ENCODE measurements around the gene B4GALT1. TPM values are rescaled to one million over a fixed set of nuclear protein-coding genes. Genes with fewer than 3 reads are reported as not detected.

B4GALT1 gene
- total RNA-seq, 1 donor from 2014 or later, result 21.3 TPM

DNA sequence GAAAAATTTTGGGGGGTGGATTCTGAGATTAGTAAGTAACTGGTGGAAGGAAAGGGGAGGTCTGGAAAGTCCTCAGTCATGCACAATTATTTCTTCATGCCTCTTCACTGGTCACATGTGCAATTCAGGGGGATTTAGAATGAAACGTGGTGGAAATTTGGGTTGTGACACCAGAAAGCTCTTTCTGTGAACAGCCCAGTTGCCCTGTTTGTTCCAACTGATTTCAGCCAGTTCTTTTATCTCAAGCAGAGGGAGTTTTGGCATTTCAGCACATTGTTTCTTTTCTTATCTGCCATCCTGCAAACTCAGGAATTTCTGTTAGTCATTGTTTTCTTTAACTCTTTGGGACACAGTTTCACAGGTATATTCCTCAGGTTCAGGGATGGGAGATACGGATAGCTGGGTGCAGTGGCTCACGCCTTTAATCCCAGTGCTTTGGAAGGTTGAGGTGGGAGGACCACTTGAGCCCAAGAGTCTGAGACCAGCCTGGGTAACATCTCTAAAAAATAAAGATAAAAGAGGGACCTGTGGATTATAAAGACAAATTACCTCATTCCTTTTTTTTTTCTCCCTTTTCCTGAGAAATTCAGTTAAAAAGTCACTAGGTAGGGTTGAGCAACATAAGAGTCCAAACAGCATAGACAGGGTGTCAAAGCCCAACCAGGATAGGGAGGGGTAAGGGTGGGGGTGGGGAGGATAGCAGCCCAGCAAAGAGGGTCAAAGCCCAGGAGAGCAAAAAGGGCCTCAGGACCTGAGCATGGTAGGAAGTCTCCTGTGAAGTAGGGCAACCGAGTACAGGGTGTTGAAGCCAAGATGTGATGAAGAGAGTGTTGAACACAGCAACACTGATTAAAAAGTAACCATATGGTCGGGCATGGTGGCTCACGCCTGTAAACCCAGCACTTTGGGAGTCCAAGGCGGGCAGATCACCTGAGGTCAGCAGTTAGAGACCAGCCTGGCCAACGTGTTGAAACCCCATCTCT, 5.4 kb upstream of the B4GALT1 start:
- TF ChIP-seq, protein P1, sequence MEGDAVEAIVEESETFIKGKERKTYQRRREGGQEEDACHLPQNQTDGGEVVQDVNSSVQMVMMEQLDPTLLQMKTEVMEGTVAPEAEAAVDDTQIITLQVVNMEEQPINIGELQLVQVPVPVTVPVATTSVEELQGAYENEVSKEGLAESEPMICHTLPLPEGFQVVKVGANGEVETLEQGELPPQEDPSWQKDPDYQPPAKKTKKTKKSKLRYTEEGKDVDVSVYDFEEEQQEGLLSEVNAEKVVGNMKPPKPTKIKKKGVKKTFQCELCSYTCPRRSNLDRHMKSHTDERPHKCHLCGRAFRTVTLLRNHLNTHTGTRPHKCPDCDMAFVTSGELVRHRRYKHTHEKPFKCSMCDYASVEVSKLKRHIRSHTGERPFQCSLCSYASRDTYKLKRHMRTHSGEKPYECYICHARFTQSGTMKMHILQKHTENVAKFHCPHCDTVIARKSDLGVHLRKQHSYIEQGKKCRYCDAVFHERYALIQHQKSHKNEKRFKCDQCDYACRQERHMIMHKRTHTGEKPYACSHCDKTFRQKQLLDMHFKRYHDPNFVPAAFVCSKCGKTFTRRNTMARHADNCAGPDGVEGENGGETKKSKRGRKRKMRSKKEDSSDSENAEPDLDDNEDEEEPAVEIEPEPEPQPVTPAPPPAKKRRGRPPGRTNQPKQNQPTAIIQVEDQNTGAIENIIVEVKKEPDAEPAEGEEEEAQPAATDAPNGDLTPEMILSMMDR (IDR thresholded peaks at IDR 0.05; ENCODE audit: insufficient read depth, low read length, severe bottlenecking), result no peak
- FAIRE-seq, result no peak
- peak; percentile 75 for DNase-seq (ENCODE audit: low read depth)

DNA sequence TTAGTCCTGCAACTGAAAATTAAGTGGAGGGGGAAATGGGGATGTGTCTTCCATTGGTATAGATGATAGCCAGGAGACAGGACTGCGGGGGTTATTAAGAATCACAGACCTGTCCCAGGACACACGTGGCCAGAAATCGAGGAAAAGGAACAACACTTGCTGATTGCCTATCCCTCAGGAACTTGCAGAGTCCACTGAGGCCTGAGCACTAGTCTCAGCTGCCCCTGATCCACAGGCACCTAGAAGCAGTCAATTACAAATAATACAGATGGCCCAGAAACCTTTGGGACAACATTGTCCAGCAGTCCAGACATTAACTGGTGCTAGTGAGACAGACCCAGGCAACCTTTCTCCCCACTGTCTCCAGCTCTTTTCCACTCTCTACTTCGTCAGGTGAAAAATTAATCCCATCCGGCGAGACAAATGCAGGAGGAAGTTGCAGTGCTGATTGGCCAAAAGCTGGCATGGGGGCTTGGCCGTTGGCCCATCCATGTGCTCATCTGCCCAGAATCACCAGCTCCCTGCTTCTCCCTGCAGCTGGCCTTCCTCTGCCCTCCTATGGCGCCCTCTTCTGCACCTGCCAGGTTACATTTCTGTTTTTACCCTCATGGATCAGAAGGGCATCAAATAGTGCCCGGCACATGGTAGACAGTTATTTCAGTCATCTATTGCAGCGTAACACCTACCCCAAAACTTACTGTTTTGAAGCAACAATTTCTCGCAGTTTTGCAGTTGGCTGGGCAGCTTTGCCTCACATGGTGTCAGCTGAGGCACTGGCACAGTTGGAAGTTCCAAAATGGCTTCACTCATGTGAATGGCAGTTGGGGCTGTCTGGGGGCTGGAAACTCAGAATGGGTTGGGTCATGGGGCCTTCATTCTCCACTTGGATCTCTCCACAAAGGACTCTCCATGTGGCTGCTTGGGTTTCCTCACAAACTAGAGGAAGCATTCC, 3.6 kb upstream of the B4GALT1 start:
- Histone ChIP-seq H3K27me3 (ENCODE audit: control insufficient read depth, insufficient read depth, low read length) (no peaks in the 10 kb centered on the region), H3K36me3 (ENCODE audit: control insufficient read depth, insufficient read depth, low read length) (no peaks in the 10 kb centered on the region), H3K4me3 (ENCODE audit: low read depth, low read length) (no peak overlapping the region)
- TF ChIP-seq, protein P1 (IDR thresholded peaks at IDR 0.05; ENCODE audit: insufficient read depth, low read length, severe bottlenecking), result peak; percentile 61
- DNase-seq (ENCODE audit: low read depth) (no peak), FAIRE-seq (no peak)

More for the DNA sequence above, 5.4 kb upstream of the B4GALT1 start:
- Histone ChIP-seq H3K36me3 (ENCODE audit: control insufficient read depth, insufficient read depth, low read length) (no peaks in the 10 kb centered on the region), H3K4me3 (ENCODE audit: low read depth, low read length) (no peak overlapping the region), H3K27me3 (ENCODE audit: control insufficient read depth, insufficient read depth, low read length) (no peaks in the 10 kb centered on the region)

DNA sequence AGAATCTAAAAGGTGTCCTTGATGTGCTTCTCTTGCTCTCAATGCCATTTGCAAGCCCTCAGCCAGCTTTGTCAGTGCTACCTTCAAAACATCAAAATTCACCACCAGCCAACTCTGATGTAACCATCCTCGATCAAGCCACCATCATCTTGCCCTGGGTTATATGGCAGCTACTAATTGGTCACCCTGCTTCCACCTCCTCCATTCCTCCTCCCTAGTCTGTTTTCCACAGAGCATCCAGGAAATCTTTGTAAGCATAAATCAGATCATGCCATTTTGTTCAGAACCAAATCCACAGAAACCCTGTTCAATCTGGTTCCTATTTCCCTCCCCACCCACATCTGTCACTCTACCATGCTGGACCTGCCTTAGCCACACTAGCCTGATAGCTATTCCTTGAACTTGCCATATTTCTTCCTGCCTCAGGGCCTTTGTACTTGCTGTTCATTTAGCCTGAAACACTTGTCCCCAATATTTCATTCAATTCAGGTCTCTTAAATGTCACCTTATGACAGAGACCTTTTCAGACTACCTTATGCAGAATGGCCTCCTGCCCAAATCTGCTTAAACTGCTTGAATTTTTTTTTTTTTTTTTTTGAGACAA, 1.9 kb upstream of the B4GALT1 start:
- FAIRE-seq (no peak), DNase-seq (ENCODE audit: low read depth) (no peak)
- no peaks in the 10 kb centered on the region for H3K36me3 ChIP-seq (ENCODE audit: control insufficient read depth, insufficient read depth, low read length)
- TF ChIP-seq, protein P1 (IDR thresholded peaks at IDR 0.05; ENCODE audit: insufficient read depth, low read length, severe bottlenecking), result no peak
- no peak overlapping the region for H3K4me3 ChIP-seq (ENCODE audit: low read depth, low read length)
- H3K27me3 ChIP-seq (ENCODE audit: control insufficient read depth, insufficient read depth, low read length), result no peaks in the 10 kb centered on the region

DNA sequence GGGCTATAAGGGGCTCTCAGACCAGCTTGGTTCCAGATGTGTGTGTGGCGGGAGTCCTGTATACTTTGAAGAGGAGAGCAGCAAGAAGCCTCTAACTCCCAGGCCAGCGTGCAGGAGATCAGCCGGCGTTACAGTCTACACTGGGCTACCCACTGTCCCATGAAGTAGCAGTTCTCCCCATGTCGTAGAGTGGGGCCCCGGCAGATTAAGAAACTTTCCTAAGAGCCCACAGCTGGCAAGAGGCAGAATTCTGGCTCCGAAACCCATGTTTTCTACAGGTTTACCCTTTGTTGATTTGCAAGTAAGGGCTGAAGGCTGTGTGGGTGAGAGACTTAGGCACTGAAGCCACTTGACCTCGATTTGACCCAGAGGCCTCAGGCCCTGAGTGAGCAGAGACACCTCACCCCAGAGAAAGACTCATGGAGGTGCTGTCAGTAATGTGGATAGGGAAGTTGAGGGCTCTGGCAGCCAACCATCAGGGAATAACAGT, 881 bp upstream of the B4GALT1 start:
- FAIRE-seq, result no peak
- Histone ChIP-seq H3K4me3 (ENCODE audit: low read depth, low read length) (peak overlapping the region; percentile 35), H3K27me3 (ENCODE audit: control insufficient read depth, insufficient read depth, low read length) (no peaks in the 10 kb centered on the region)

More for the DNA sequence above, 881 bp upstream of the B4GALT1 start:
- TF ChIP-seq, protein P1 (IDR thresholded peaks at IDR 0.05; ENCODE audit: insufficient read depth, low read length, severe bottlenecking), result no peak
- H3K36me3 ChIP-seq (ENCODE audit: control insufficient read depth, insufficient read depth, low read length), result no peaks in the 10 kb centered on the region
- no peak for DNase-seq (ENCODE audit: low read depth)
